Metanephros (tissue), 2 donors: Measurements from ENCODE around the gene BPHL. TPM values are rescaled to one million over a fixed set of nuclear protein-coding genes. Genes with fewer than 3 reads are reported as not detected.

Source experiments
- small RNA-seq: library from RNA; depleted of rRNA; stranded (forward); fragments of <200 nt; gene quantifications from one replicate; pipeline ENCODE3, GENCODE V24; 2014; ENCODE audit warnings: low replicate concordance
- total RNA-seq: library from RNA; depleted of rRNA; stranded (reverse); fragments of >200 nt; gene quantifications from one replicate; pipeline ENCODE4 v1.2.3, GENCODE V29; 2014

The BPHL gene
- total RNA-seq: 24.7 TPM

GRCh38 chr6:3118353-3119039 lies at the start of gene BPHL:
TSS of gene BPHL (plus strand) at chr6:3118711. CDS start at chr6:3118741, 30 bp downstream.

DNA sequence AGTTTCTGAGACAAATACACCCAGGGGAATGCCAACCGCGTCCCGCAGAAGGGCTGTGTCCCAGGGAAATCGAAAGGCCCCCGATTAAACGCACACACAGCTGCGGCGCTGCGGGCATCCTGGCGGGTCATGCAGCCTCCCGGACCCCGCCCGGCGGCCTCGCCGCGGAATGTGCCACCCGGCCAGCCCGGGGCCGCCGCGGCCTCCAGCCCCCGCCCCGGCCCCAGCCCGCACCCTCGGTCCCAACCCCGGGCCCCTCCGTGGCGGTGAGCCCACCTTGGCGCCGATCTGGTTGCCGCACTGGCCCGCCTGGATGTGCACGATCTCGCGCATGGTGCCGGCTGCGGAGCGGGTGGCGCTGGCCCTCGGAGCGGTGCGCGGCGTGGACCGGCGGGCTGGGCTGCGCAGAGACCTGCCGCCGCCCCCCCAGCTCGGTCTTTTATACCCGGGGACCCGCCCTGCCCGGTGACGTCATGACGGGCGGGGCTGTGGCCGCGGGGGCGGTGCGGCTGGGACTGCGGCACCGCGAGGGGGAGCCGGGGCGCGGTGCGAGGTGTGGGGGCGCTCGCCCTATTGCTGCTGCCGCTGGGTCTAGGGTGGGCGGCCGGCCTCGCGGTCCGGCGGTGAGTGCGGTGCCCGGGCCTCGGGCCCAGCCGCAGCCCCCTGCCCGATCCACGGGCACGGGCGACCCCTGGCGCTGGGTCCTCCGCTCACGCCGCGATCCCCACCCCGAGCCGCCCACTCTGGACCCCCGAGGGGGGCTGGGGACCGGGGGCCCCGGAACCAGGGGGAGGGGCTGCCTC lies 38.8 kb downstream of the BPHL start, which contains the start of gene TUBB2A:
TSS of gene TUBB2A (minus strand) at position 414 of the 803 bp plus-strand sequence. CDS start at position 333, 81 bp downstream.

Small RNAs within 50 kb of the gene (small RNA-seq; reads per million reads assigned to genes)
- gene RNA5SP201: not detected

Other genes starting within 250 kb of the BPHL start
- gene SERPINB9, start 215.4 kb upstream of the BPHL start, total RNA-seq: 10.9 TPM
- 58.7 TPM for gene SERPINB6, start 147.1 kb upstream of the BPHL start, total RNA-seq
- 13.1 TPM for gene NQO2, start 118.8 kb upstream of the BPHL start, total RNA-seq
- 15.1 TPM for gene RIPK1, start 50.2 kb upstream of the BPHL start, total RNA-seq
- 81.5 TPM for gene TUBB2A, start 38.8 kb downstream of the BPHL start, total RNA-seq
- gene TUBB2B, start 108.9 kb downstream of the BPHL start, total RNA-seq: 126 TPM
- gene PSMG4, start 140.2 kb downstream of the BPHL start, total RNA-seq: 17.3 TPM